ENCODE results near the gene SMYD3. TPM values are rescaled to one million over a fixed set of nuclear protein-coding genes. Genes with fewer than 3 reads are reported as not detected.

Gene SMYD3
- total and polyA plus RNA-seq, 2 donors (not counting 1 experiment from before 2014, with no cell fraction given), result 9.7 to 37.2 TPM

DNA sequence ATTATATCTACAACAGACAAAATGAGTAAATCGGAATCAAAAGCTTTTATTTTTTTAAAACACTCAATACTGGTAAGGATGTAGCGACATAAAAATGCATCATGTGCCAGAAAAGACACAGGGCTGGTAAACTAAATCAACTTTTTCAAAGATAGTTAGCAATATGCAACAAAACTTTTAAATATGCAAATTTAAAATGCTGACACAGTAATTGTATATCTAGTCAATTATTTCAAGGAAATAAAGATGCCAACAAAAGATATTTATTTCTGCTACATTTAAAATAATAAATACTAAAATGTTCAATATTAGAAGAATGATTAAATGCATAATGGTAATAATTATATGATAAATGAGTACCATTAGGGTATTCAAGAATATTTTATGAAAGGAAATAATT lies 295.1 kb downstream of the SMYD3 start:
- Mint-ChIP-seq H3K27ac (no peak overlapping the region), H3K4me1 (peaks cover 6% of the 10 kb centered on the region), H3K4me3 (no peak overlapping the region), H3K27me3 (no peaks in the 10 kb centered on the region), H3K9me3 (ENCODE audit: insufficient read depth) (no peaks in the 10 kb centered on the region)
- H3K9me3 ChIP-seq (ENCODE audit: control extremely low read depth in 1 of 3, control insufficient read depth in 2 of 3, insufficient read depth in 1 of 3, low read length in 2 of 3), result peaks cover 0 to 1% (median 0%) of the 10 kb centered on the region in 3 donors
- no peaks in the 10 kb centered on the region for H3K27me3 ChIP-seq (replicated peaks in 1 of 4; ENCODE audit: control extremely low read depth in 1 of 4, control insufficient read depth in 3 of 4, insufficient read depth in 4 of 4, low read length in 3 of 4)
- ATAC-seq (ENCODE audit: low read depth) (no peak), DNase-seq (no peak)
- H3K36me3 ChIP-seq (replicated peaks in 1 of 2; ENCODE audit: control extremely low read depth in 1 of 2, control insufficient read depth in 1 of 2, extremely low read depth in 1 of 2, insufficient read depth in 2 of 2, low read length in 1 of 2), result no peaks in the 10 kb centered on the region
- intact Hi-C loops (cut with micrococcal nuclease), result no loop called here
- no peak overlapping the region for H3K9ac ChIP-seq (ENCODE audit: low read length)
- no peak overlapping the region for H3K4me3 ChIP-seq (ENCODE audit: control extremely low read depth in 1 of 5, extremely low read depth in 1 of 5, insufficient read depth in 1 of 5, low read depth in 2 of 5, low read length in 4 of 5)
- peaks cover 0 to 5% of the 10 kb centered on the region in 2 donors for H3K4me1 ChIP-seq (ENCODE audit: control insufficient read depth in 2 of 2, insufficient read depth in 2 of 2, low read length in 2 of 2)
- ChIA-PET CTCF (no interaction called here), POLR2A (no interaction called here)
- 100% methylated on average over 1 of the region's 2 CpGs for WGBS (ENCODE audit: insufficient coverage)
- no peak overlapping the region for H3K27ac ChIP-seq (ENCODE audit: low read length in 2 of 2)
- no peaks in the 10 kb centered on the region for H4K20me1 ChIP-seq (ENCODE audit: control insufficient read depth, insufficient read depth, low read length, poor library complexity, severe bottlenecking)
- TF ChIP-seq, protein P1, sequence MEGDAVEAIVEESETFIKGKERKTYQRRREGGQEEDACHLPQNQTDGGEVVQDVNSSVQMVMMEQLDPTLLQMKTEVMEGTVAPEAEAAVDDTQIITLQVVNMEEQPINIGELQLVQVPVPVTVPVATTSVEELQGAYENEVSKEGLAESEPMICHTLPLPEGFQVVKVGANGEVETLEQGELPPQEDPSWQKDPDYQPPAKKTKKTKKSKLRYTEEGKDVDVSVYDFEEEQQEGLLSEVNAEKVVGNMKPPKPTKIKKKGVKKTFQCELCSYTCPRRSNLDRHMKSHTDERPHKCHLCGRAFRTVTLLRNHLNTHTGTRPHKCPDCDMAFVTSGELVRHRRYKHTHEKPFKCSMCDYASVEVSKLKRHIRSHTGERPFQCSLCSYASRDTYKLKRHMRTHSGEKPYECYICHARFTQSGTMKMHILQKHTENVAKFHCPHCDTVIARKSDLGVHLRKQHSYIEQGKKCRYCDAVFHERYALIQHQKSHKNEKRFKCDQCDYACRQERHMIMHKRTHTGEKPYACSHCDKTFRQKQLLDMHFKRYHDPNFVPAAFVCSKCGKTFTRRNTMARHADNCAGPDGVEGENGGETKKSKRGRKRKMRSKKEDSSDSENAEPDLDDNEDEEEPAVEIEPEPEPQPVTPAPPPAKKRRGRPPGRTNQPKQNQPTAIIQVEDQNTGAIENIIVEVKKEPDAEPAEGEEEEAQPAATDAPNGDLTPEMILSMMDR (IDR thresholded peaks at IDR 0.05), result no peak
- no peak for TF ChIP-seq EZH2 (IDR thresholded peaks at IDR 0.05; ENCODE audit: borderline replicate concordance, insufficient read depth, low read depth, low read length, poor library complexity, severe bottlenecking)
- no peak overlapping the region for H3K4me2 ChIP-seq (replicated peaks; ENCODE audit: low read depth, low read length, poor library complexity, severe bottlenecking)
- no peak overlapping the region for H2AFZ ChIP-seq (ENCODE audit: insufficient read depth, low read depth, low read length, poor library complexity, severe bottlenecking)
- H3K79me2 ChIP-seq (ENCODE audit: control insufficient read depth, insufficient read depth, low read length), result no peaks in the 10 kb centered on the region

DNA sequence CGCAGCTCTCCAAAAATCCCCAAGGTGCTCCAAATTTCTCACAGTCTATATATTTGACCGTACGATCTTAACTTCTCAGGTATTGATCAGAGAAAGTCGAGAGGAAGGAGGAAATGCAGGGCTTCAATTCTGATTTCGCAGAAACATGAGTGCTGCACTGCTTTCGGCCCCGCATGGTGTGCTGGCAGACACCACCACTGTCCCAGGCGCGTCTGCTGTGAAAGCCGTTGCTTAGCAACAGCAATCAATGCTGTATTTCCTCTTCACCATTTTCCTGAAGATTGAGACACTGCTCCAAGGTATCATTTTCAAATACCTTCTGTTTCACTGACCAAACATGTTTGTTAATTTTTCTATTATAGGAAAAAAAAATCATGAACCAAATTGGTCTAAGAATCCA lies 296.3 kb downstream of the SMYD3 start:
- H3K27me3 Mint-ChIP-seq, result no peaks in the 10 kb centered on the region
- H3K27ac Mint-ChIP-seq, result no peak overlapping the region
- ChIA-PET POLR2A (no interaction called here), CTCF (no interaction called here)
- Histone ChIP-seq H3K4me1 (ENCODE audit: control insufficient read depth in 2 of 2, insufficient read depth in 2 of 2, low read length in 2 of 2) (peaks cover 0 to 5% of the 10 kb centered on the region in 2 donors), H3K27ac (ENCODE audit: low read length in 2 of 2) (no peak overlapping the region), H3K27me3 (replicated peaks in 1 of 4; ENCODE audit: control extremely low read depth in 1 of 4, control insufficient read depth in 3 of 4, insufficient read depth in 4 of 4, low read length in 3 of 4) (no peaks in the 10 kb centered on the region), H3K4me3 (ENCODE audit: control extremely low read depth in 1 of 5, extremely low read depth in 1 of 5, insufficient read depth in 1 of 5, low read depth in 2 of 5, low read length in 4 of 5) (no peak overlapping the region), H3K9ac (ENCODE audit: low read length) (no peak overlapping the region), H3K36me3 (replicated peaks in 1 of 2; ENCODE audit: control extremely low read depth in 1 of 2, control insufficient read depth in 1 of 2, extremely low read depth in 1 of 2, insufficient read depth in 2 of 2, low read length in 1 of 2) (no peaks in the 10 kb centered on the region), H3K79me2 (ENCODE audit: control insufficient read depth, insufficient read depth, low read length) (no peaks in the 10 kb centered on the region), H3K4me2 (replicated peaks; ENCODE audit: low read depth, low read length, poor library complexity, severe bottlenecking) (no peak overlapping the region), H2AFZ (ENCODE audit: insufficient read depth, low read depth, low read length, poor library complexity, severe bottlenecking) (no peak overlapping the region), H3K9me3 (ENCODE audit: control extremely low read depth in 1 of 3, control insufficient read depth in 2 of 3, insufficient read depth in 1 of 3, low read length in 2 of 3) (peaks cover 0 to 1% (median 0%) of the 10 kb centered on the region in 3 donors), H4K20me1 (ENCODE audit: control insufficient read depth, insufficient read depth, low read length, poor library complexity, severe bottlenecking) (no peaks in the 10 kb centered on the region)
- no peak overlapping the region for H3K4me3 Mint-ChIP-seq
- DNase-seq, result no peak
- intact Hi-C loops (cut with micrococcal nuclease), result no loop called here
- TF ChIP-seq, protein P1 (IDR thresholded peaks at IDR 0.05), result no peak
- TF ChIP-seq EZH2 (IDR thresholded peaks at IDR 0.05; ENCODE audit: borderline replicate concordance, insufficient read depth, low read depth, low read length, poor library complexity, severe bottlenecking), result no peak
- WGBS (ENCODE audit: insufficient coverage), result 89% methylated on average over 9 of the region's 10 CpGs
- H3K4me1 Mint-ChIP-seq, result peaks cover 6% of the 10 kb centered on the region
- H3K9me3 Mint-ChIP-seq (ENCODE audit: insufficient read depth), result no peaks in the 10 kb centered on the region
- ATAC-seq (ENCODE audit: low read depth), result no peak
